ENCODE results near the gene RLIM.
"Not testable (repeated sequence)": the region's sequence is repeated elsewhere in the genome, so short reads cannot be mapped to it uniquely, and the experiment has no call there.

The RLIM gene

GRCh38 chrX:74614093-74614909 lies at the start of gene RLIM:
Gene RLIM (minus strand): TSS chrX:74614624. CDS start chrX:74595977, 18,647 bp downstream.
- peak; percentile 89 to 91 for DNase-seq

- DNase-seq: no peak
Measured at GRCh38 chrX:74656079-74656745, 41.8 kb upstream of the RLIM start.

- not testable (repeated sequence) for DNase-seq
Measured at GRCh38 chrX:74654953-74655352, 40.5 kb upstream of the RLIM start.

GRCh38 chrX:74636749-74637314 lies 22.4 kb upstream of the RLIM start:
- no peak for DNase-seq

GRCh38 chrX:74613370-74614092 lies 893 bp downstream of the RLIM start:
- no peak for DNase-seq

- no peak for DNase-seq
Measured at GRCh38 chrX:74606799-74607198, 7.6 kb downstream of the RLIM start.

GRCh38 chrX:74606342-74606741 lies 8.1 kb downstream of the RLIM start:
- DNase-seq: no peak

- no peak for DNase-seq
Measured at GRCh38 chrX:74603040-74603439, 11.4 kb downstream of the RLIM start.

- no peak for DNase-seq
Measured at GRCh38 chrX:74602142-74602541, 12.3 kb downstream of the RLIM start.

GRCh38 chrX:74593593-74593992 lies 20.8 kb downstream of the RLIM start:
- no peak for DNase-seq

- no peak for DNase-seq
Measured at GRCh38 chrX:74585766-74586165, 28.7 kb downstream of the RLIM start.

GRCh38 chrX:74579597-74580198 lies 34.7 kb downstream of the RLIM start:
- DNase-seq: no peak

GRCh38 chrX:74578137-74578536 lies 36.3 kb downstream of the RLIM start:
- DNase-seq: no peak

GRCh38 chrX:74557378-74557777 lies 57.0 kb downstream of the RLIM start:
- DNase-seq: no peak

GRCh38 chrX:74551934-74552333 lies 62.5 kb downstream of the RLIM start:
- DNase-seq: no peak

- peak; percentile 74 to 78 for DNase-seq
Measured at GRCh38 chrX:74550295-74550802, 64.1 kb downstream of the RLIM start.

GRCh38 chrX:74546984-74547383 lies 67.4 kb downstream of the RLIM start:
- DNase-seq: no peak

GRCh38 chrX:74545880-74546523 lies 68.4 kb downstream of the RLIM start:
- no peak for DNase-seq

GRCh38 chrX:74540635-74541249 lies 73.7 kb downstream of the RLIM start:
- DNase-seq: no peak

- DNase-seq: no peak
Measured at GRCh38 chrX:74536832-74537371, 77.5 kb downstream of the RLIM start.

GRCh38 chrX:74536152-74536831 lies 78.1 kb downstream of the RLIM start:
- DNase-seq: peak in 1 of 2 experiments; percentile 1
